MCF 10A (cell line): ENCODE data around the gene LTK. TPM values are rescaled to one million over a fixed set of nuclear protein-coding genes. Genes with fewer than 3 reads are reported as not detected.

Experiments used
- BruUV-seq: library from RNA; stranded (reverse); fragments of 400-500 nt; replicated peaks from 2 replicates; lab custom pipeline; 2021; lab: Mats Ljungman, UMichigan
- CTCF ChIA-PET: fragments of 300-600 bp; sonication (Branson Sonifier 250); formaldehyde crosslinking; extraction: SDS; loops from one replicate; lab custom pipeline; 2021; ENCODE audit warnings: antibody characterized with exemption, inconsistent platforms; lab: Yijun Ruan, JAX
- POLR2A ChIA-PET: fragments of 300-600, 350-650 bp; sonication (Branson Sonifier 250); formaldehyde crosslinking; extraction: SDS; loops from one replicate; lab custom pipeline; 2020; ENCODE audit warnings: antibody characterized with exemption, inconsistent platforms; lab: Yijun Ruan, JAX
- DNase-seq: peaks from one replicate; pipeline ENCODE4 v3.0.0-alpha.2; 2018; ENCODE audit not compliant: unreplicated experiment
- H3K27ac Mint-ChIP-seq: one replicate; pipeline ENCODE4 v1.8.0; 2022; ENCODE audit warnings: mild to moderate bottlenecking, low read depth, mixed read lengths; ENCODE audit not compliant: unreplicated experiment
- H3K27me3 Mint-ChIP-seq: one replicate; pipeline ENCODE4 v1.8.0; 2022; ENCODE audit warnings: mixed read lengths; ENCODE audit not compliant: insufficient read depth, unreplicated experiment
- H3K36me3 Mint-ChIP-seq: one replicate; pipeline ENCODE4 v1.8.0; 2022; ENCODE audit warnings: mild to moderate bottlenecking, moderate library complexity, mixed read lengths; ENCODE audit not compliant: insufficient read depth, unreplicated experiment
- H3K4me1 Mint-ChIP-seq: one replicate; pipeline ENCODE4 v1.8.0; 2022; ENCODE audit warnings: mixed read lengths; ENCODE audit not compliant: insufficient read depth, unreplicated experiment
- H3K4me3 Mint-ChIP-seq: one replicate; pipeline ENCODE4 v1.8.0; 2022; ENCODE audit warnings: mild to moderate bottlenecking, moderate library complexity, mixed read lengths; ENCODE audit not compliant: unreplicated experiment
- H3K9me3 Mint-ChIP-seq: one replicate; pipeline ENCODE4 v1.8.0; 2022; ENCODE audit warnings: mixed read lengths; ENCODE audit not compliant: unreplicated experiment
- CTCF ChIP-seq: fragments of 200-600 bp; IDR thresholded peaks from one replicate; pipeline ENCODE4 v1.8.0; 2022; ENCODE audit warnings: antibody characterized with exemption, mild to moderate bottlenecking; ENCODE audit not compliant: unreplicated experiment
- intact Hi-C: fragments of 100-400 bp; cut with micrococcal nuclease; formaldehyde crosslinking; loops from 2 replicates; pipeline ENCODE4 v1.14.1; 2022
- total RNA-seq: library from RNA; stranded (reverse); gene quantifications from 2 replicates; pipeline ENCODE4 v1.2.3, GENCODE V29; 2022

The LTK gene
- total RNA-seq, 1 experiment from 2014 or later: not detected

- peaks cover 82% of the 10 kb centered on the region for H3K36me3 Mint-ChIP-seq
- TF ChIP-seq CTCF: no peak
- intact Hi-C loops: no loop called here
- BruUV-seq: no TSS peak
- peak overlapping the region; percentile 6 for H3K27ac Mint-ChIP-seq
- H3K9me3 Mint-ChIP-seq: no peaks in the 10 kb centered on the region
- CTCF ChIA-PET: interaction anchor here (0.8 kb wide), 1 partner anchor 10 kb away, joined by 5 read pairs; no protein-coding TSS in a partner anchor
- no peak for DNase-seq
- no peaks in the 10 kb centered on the region for H3K27me3 Mint-ChIP-seq
- H3K4me1 Mint-ChIP-seq: peaks cover 5% of the 10 kb centered on the region
- H3K4me3 Mint-ChIP-seq: no peak overlapping the region
- POLR2A ChIA-PET: no interaction called here
Measured at GRCh38 chr15:41462084-41462795, 51.4 kb downstream of the LTK start.

Other genes starting within 250 kb of the LTK start
- 2.9 and 5.7 TPM in 2 replicates for gene OIP5, start 181.2 kb downstream of the LTK start, total RNA-seq
- 39.1 and 62.6 TPM in 2 replicates for gene NUSAP1, start 180.9 kb downstream of the LTK start, total RNA-seq
- 14.9 and 18.2 TPM in 2 replicates for gene NDUFAF1, start 111.3 kb downstream of the LTK start, total RNA-seq
- 30.2 and 30.6 TPM in 2 replicates for gene RTF1, start 96.7 kb downstream of the LTK start, total RNA-seq
- 13.5 and 23.4 TPM in 2 replicates for gene ITPKA, start 20.0 kb downstream of the LTK start, total RNA-seq
- gene RPAP1, start 30.4 kb upstream of the LTK start, total RNA-seq: 37.5 and 45.1 TPM in 2 replicates
- gene TYRO3, start 45.4 kb upstream of the LTK start, total RNA-seq: 9.7 and 12.3 TPM in 2 replicates
- gene MGA, start 146.6 kb upstream of the LTK start, total RNA-seq: 15.9 and 17.5 TPM in 2 replicates